NCI-H1105 (cell line): ENCODE data around the gene PTPRO.

Source experiments
- DNase-seq: peaks from one replicate; lab custom pipeline; 2025; lab: John Stamatoyannopoulos, UW

The PTPRO gene

DNA sequence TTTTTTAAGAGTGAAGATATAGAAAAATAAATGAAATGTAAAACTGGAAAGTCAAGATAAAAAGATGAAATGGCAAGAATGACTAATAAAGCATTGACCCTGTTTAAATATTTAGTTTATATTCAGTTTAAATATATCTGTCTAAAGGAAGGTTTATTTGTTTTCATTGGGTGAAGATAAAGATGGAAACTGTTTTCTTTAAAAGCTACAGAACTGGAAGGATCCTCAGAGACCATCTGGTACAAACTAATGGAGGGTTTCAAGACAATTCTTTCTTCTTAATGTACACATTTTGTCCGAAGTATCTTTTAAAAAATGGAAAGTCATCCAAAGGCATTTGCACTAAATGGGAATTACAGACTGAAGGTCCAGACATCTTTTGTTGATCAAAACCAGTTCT lies 324.3 kb downstream of the PTPRO start:
- DNase-seq = no peak
